Measurements from ENCODE around the gene NACC2.

NACC2 gene

DNA sequence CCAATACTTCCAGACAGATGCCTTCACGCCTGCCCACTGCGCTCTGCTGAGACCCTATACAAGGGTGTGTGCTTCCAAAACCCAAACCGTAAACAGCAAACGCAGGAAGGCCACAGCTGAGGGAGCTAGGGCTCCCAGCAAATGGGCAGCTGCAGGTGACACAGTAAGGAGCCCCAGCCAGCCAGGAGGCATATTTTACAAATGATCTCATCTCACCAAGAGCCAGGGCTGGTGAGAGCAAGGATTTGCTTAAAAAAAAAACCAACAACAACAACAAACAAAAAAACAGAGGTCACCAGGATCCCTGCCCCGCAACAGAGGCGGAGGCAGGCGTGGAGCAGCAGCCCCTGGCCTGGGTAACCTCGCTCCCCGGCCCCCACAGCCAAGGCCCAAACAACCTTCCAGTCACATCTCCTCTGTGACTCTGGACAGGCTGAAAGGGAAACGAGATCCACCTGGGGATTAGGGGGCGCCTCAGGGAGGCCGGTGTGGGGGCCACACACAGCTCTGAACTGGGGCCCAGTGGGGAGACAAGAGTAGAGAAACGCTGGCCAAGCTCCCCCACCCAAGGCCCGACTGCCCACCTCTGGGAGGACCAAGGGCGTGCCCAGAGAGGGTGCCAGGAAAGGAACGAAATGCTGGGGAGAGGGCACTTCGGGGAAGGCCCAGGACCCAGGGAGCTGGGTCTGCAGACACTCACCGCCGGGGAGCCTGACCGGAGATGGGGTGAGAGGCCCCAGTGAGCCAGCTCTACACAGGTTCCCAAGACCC is 3.3 kb downstream of the NACC2 start:
- no peak for DNase-seq

- DNase-seq = no peak
Measured at GRCh38 chr9:136090768-136091581, 4.1 kb downstream of the NACC2 start.

DNA sequence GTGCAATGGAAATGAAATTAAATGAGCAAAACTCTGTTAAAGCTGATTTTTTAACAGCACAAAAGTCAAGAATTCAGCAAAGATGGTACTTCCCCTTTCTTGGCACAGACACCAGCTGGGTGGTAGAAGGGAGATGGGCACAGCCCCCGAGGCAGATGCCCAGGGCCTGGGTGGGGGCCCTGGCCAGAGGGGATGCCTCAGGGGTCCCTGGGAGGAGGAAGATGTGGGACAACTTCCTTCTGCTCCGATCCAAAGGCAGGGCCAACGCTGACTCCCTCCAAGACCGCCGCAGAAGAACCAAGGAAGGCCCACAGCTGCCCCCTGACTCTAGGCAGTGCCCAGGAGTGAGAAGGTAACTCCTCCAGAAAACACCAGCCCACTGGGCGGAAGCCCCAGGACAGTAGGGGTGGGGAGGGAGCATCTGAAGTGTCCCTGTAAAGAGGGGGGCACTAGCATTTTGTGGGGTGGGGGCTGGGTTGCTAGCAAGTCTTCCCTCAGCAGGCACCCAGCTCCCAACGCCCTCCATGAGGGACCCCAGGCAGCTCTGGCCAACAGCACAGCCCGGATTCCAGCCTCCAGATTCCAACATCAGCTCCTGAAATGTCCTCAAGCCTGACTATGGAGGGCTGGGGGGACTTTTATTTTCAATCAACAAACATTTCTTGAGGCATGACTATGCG is 4.9 kb downstream of the NACC2 start:
- no peak for DNase-seq

DNA sequence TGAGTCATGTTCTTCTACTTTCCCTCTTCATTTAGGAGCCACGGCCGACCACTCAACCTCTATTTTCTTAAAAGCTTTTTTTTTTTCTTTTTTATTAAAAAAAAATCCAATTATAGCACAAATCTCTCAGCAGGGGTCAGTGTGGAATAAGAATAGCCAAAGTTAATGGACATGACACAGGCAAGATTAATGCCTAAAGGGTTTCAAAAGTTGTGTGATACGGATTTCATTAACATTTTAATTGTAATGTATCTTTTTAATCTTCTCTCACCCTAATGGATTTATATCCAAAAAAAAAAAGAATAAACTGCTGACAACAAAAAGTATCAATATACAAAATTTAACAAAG is 5.4 kb downstream of the NACC2 start:
- DNase-seq = no peak

DNA sequence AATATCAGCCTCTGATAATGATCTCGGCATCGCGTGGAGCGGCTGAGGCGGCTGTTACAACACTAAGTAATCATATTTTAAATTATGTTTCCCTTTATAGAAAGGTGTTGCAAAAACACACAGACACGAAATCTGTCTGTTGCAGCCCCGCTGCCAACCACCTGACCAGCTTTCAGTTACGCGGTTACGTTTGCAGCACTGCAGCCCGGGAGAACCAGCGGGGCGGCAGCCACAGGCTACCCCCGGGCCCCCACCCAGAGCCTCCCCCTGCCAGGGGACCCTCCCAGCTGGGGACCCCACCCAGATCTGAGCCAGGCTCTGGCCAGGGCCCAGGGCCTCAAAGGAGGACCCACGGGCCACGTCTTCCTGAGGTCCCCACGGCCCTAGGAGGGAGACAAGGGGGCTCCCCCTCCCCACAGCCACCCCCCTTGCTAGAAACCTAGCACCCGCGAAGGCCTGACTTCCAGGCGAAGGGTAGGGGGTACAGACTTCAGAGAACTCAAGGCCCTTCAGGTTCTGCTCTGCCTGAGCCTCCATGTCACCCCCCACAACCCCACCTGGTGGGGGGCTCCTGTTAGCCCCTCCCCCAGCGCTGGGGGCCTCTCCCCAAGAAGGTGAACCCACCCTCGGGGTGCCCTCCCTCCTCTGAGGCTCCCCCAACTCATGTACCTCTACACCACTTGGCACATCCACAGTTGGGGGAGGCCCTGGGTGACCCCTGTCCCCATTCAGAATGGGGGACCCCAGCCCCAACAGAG is 6.0 kb downstream of the NACC2 start:
- DNase-seq = no peak

GRCh38 chr9:136088481-136088938 is 6.6 kb downstream of the NACC2 start:
- no peak for DNase-seq

- DNase-seq = no peak
Measured at GRCh38 chr9:136087741-136088480, 7.2 kb downstream of the NACC2 start.

- DNase-seq = no peak
Measured at GRCh38 chr9:136086951-136087740, 7.9 kb downstream of the NACC2 start.

- no peak for DNase-seq
Measured at GRCh38 chr9:136086213-136086881, 8.7 kb downstream of the NACC2 start.

DNA sequence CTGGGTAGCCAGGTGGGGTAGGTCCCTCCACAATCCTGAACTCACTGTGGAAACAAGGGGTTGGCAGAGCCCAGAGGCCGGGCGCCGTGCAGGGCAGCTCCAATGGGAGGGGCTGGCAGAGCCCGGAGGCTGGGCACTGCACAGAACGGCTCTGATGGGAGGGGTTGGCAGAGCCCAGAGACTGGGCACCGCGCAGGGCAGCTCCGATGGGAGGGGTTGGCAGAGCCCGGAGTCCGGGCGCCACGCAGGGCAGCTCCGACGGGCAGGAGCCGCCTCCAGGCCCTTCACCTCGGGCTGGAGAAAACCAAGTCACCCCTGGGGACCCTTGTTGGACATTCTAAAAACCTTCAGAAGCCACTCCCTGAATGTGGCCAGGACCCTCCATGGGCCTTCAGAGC is 9.3 kb downstream of the NACC2 start:
- no peak for DNase-seq

DNA sequence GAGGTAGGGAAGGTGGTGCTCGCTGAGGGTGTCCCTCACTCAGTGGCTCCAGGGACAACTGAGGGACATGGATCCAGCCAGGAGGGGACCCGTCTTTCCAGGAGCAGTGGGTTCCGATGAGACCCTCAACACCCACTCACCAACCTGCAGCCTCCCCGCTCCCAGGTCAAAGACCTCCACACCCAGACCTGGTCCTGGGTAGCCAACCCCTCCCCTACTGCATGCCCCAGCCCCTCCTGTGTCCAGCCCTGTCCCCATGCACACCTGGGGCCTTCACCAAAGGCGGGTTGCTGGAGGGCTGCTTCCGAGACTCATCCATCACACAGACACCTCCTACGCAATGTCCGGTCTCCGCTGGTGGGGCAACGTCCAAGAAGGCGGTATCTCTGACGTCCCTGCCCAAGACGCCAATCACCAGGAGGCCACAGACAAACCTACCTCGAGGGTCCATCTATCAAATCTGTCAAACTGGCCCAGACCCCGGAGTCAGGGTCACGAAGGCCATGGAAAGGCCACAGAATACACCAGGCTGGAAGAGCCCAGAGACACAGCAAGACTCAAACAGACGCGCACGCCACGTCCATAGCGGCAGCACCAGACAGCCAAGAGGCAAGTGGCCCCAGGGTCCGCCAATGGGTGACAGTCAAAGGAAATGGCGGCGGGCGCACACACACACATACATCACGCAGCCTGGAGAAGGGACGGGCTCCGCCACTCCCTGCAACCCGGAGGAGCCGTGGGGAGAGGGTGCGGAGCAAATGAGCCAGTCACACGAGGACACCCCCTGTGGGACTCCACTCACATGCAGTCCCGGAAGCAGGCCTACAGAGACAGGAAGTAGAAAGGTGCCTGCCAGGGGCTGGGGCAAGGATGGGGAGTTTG is 10.8 kb downstream of the NACC2 start:
- no peak for DNase-seq

- DNase-seq = no peak
Measured at GRCh38 chr9:136083558-136084062, 11.5 kb downstream of the NACC2 start.

DNA sequence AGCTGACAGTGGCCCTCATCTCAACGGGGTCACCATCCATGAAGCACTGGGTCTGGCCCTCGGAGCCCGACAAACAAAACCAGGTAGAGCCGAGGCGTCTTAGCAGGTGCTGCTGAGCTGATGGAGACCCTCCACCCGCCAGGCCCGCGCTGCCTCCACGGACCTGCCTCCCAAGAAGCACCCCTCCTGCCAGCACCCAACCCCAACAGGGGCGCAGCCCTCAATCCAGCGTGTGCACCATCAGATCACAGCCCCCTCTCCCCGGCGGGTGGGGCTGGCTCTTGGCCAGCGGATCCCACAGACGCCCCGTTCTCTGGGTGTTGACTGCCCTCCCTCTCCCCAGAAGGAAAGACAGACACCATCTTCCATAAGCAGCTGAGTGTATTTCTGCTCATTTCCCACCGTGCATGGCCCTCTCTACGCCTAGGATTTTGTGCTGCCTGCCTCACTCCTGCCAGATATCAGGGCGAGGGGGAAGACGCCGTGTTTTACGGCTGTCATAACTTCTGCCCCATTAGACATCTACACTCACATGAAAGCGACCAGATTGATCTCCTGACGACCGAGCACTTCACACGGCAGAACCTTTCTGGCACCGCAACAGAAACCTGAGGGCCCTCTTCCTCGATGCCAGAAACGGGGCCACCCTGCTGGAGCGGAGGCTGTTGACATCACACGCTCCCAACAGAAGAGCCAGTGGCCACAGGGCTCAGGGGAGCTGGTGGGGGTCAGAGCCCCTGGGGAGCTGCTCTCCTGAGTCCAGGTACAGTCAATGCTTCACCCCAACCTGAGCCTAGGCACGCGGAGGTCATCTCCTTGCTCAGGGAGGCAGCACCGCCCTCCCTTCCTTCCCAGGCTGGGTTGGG is 12.4 kb downstream of the NACC2 start:
- DNase-seq = no peak

GRCh38 chr9:136081826-136082495 is 13.1 kb downstream of the NACC2 start:
- DNase-seq = no peak

- no peak for DNase-seq
Measured at GRCh38 chr9:136081113-136081825, 13.8 kb downstream of the NACC2 start.

DNA sequence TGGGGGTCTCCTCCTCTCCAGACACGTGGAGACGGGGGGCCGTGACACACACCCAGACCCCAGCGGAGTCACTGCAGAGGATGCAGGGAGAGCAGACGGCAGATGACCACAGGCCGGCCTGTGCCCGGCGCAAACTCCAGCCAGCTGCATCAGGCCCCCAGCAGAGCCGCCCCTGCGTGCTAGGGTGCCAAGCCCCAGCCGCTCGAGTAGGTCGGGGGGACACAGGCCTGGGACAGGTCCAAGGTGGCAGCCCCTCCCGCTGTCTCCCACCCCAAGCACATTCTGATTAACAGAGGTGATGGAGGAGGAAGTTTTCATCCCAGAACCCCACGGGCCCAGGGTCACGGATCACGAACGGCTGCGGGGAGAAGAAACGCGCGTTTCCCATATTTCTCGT is 14.4 kb downstream of the NACC2 start:
- no peak for DNase-seq

DNA sequence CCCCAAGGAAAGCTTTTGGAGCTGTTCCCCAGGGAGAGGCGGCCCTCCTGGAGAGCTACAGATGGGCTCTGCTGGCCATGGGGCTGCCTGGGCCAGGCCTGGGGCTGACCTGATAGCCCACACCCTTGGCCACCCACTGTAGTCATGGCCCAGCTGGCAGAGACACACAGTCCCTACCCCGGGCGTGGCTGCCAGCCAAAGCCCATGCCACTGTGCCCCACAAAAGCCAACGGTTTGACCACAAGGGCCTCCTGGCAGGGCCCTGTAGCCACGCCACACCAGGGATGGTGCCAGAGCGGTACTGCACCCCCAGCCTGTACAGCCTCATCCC is 15.2 kb downstream of the NACC2 start:
- no peak for DNase-seq

Data from NCI-H2081 treated with DMSO at 0.1 percent for 48 hours (cell line).